Upper lobe of left lung (tissue), 6 donors: Measurements from ENCODE around the gene LCN15. TPM values are rescaled to one million over a fixed set of nuclear protein-coding genes. Genes with fewer than 3 reads are reported as not detected.
"Not testable (repeated sequence)": the region's sequence is repeated elsewhere in the genome, so short reads cannot be mapped to it uniquely, and the experiment has no call there.

Experiments used
- ATAC-seq, 2 donors: fragments of 200-7000 bp; cut with Tn5 transposase; one replicate each; pipeline ENCODE4 v1.9.1; 2022; ENCODE audit warnings: mild to moderate bottlenecking in 2 of 2, moderate library complexity in 2 of 2; ENCODE audit not compliant: low FRiP score in 2 of 2
- DNase-seq, 2 donors: peaks; one replicate each; pipeline ENCODE4 v3.0.0-alpha.2; 2019 to 2020
- H3K27ac ChIP-seq, 4 donors: fragments of 200-600 bp; sonication (generic); one replicate each; pipeline ENCODE4 v1.5.1; 2016 to 2019
- H3K27me3 ChIP-seq, 4 donors: fragments of 200-600 bp; sonication (generic); one replicate each; pipeline ENCODE4 v1.5.1; 2017 to 2019
- H3K36me3 ChIP-seq, 4 donors: fragments of 200-600 bp; sonication (generic); one replicate each; pipeline ENCODE4 v1.5.1; 2016 to 2019
- H3K4me1 ChIP-seq, 4 donors: fragments of 200-600 bp; sonication (generic); one replicate each; pipeline ENCODE4 v1.5.1; 2018 to 2019
- H3K4me3 ChIP-seq, 4 donors: fragments of 200-600 bp; sonication (generic); one replicate each; pipeline ENCODE4 v1.5.1; 2017 to 2019; ENCODE audit warnings: mild to moderate bottlenecking in 2 of 4, moderate library complexity in 1 of 4
- H3K9me3 ChIP-seq, 4 donors: fragments of 200-600 bp; sonication (generic); one replicate each; pipeline ENCODE4 v1.5.1; 2018 to 2019
- CTCF ChIP-seq, 6 experiments: fragments of 450-650 bp in 4 of 6; fragments of 200-600 bp in 2 of 6; sonication (generic) in 2 of 6; IDR thresholded peaks; one replicate each; pipeline ENCODE4 v1.5.1; 2016 to 2019; ENCODE audit warnings: antibody characterized with exemption in 6 of 6
- EP300 ChIP-seq, 4 donors: sonication (generic); formaldehyde crosslinking; IDR thresholded peaks; one replicate each; pipeline ENCODE4 v1.5.1; 2017; ENCODE audit warnings: antibody characterized with exemption in 4 of 4, control low read depth in 2 of 4
- POLR2A ChIP-seq, 4 donors: fragments of 450-650 bp; IDR thresholded peaks; one replicate each; pipeline ENCODE4 v1.5.1; 2016 to 2017; ENCODE audit warnings: antibody characterized with exemption in 4 of 4, mild to moderate bottlenecking in 2 of 4
- POLR2AphosphoS5 ChIP-seq, 2 donors: sonication (generic); formaldehyde crosslinking; IDR thresholded peaks; one replicate each; pipeline ENCODE4 v1.5.1; 2017; ENCODE audit warnings: antibody characterized with exemption in 2 of 2
- WGBS, 2 donors: methylation state at CpG; one replicate each; pipeline ENCODE4 v1.1.5; 2017 to 2018; 5-methylcytosine and 5-hydroxymethylcytosine counted together
- total RNA-seq, 6 donors: library from RNA; depleted of rRNA in 4 of 6; stranded (reverse); fragments of >200 nt in 4 of 6; gene quantifications; one replicate each; pipeline versions ENCODE4 v1.1.0 to v1.2.1, GENCODE V29; 2016 to 2021
- donor health status: DM: no; HTN: no; CAD: no; lungs with moderate emphysema.
- donor health status: DM: no; HTN: yes; CAD: no; lungs with severe emphysema.

Gene LCN15
- total RNA-seq, 6 donors from 2014 or later, result 0.23 TPM; not detected in 5

- H3K27ac ChIP-seq, result no peak overlapping the region
- H3K36me3 ChIP-seq, result no peaks in the 10 kb centered on the region
- DNase-seq, result peak; percentile 38 to 87
- H3K4me1 ChIP-seq, result peaks cover 0 to 11% (median 2%) of the 10 kb centered on the region in 4 donors
- H3K27me3 ChIP-seq, result no peaks in the 10 kb centered on the region
- H3K4me3 ChIP-seq, result no peak overlapping the region
- 20 to 46% methylated on average over 15 to 36 of the region's 37 CpGs for WGBS, 2 donors
- peak in 1 of 2 donors; percentile 34 for ATAC-seq
- H3K9me3 ChIP-seq, result no peaks in the 10 kb centered on the region
- no peak for TF ChIP-seq EP300 (IDR thresholded peaks at IDR 0.05)
- TF ChIP-seq POLR2AphosphoS5 (IDR thresholded peaks at IDR 0.05), result no peak
Observed at GRCh38 chr9:136762915-136763648, 1.2 kb downstream of the LCN15 start.

- H3K27me3 ChIP-seq, result no peaks in the 10 kb centered on the region
- H3K4me1 ChIP-seq, result peaks cover 0 to 12% (median 2%) of the 10 kb centered on the region in 4 donors
- no peak for ATAC-seq
- WGBS, 2 donors, result 82% methylated on average over 9 to 17 of the region's 17 CpGs
- H3K4me3 ChIP-seq, result no peak overlapping the region
- no peak overlapping the region for H3K27ac ChIP-seq
- H3K36me3 ChIP-seq, result no peaks in the 10 kb centered on the region
- TF ChIP-seq POLR2A (IDR thresholded peaks at IDR 0.05) (no peak), CTCF (IDR thresholded peaks at IDR 0.05) (no peak), POLR2AphosphoS5 (IDR thresholded peaks at IDR 0.05) (no peak), EP300 (IDR thresholded peaks at IDR 0.05) (no peak)
- no peaks in the 10 kb centered on the region for H3K9me3 ChIP-seq
- DNase-seq, result peak in 1 of 2 donors; percentile 53
Observed at GRCh38 chr9:136762221-136762691, 2.1 kb downstream of the LCN15 start.

GRCh38 chr9:136761545-136761981 lies 2.8 kb downstream of the LCN15 start:
- Histone ChIP-seq H3K27me3 (no peaks in the 10 kb centered on the region), H3K4me1 (peaks cover 0 to 12% (median 2%) of the 10 kb centered on the region in 4 donors), H3K36me3 (no peaks in the 10 kb centered on the region), H3K4me3 (no peak overlapping the region), H3K9me3 (no peaks in the 10 kb centered on the region), H3K27ac (no peak overlapping the region)
- TF ChIP-seq POLR2A (IDR thresholded peaks at IDR 0.05) (no peak), CTCF (IDR thresholded peaks at IDR 0.05) (no peak), EP300 (IDR thresholded peaks at IDR 0.05) (no peak), POLR2AphosphoS5 (IDR thresholded peaks at IDR 0.05) (no peak)
- WGBS, 2 donors, result 84 to 86% methylated on average over 10 of the region's 13 CpGs
- DNase-seq, result peak in 1 of 2 donors; percentile 62
- no peak for ATAC-seq

- not testable (repeated sequence) for H3K9me3 ChIP-seq, H3K27ac ChIP-seq, H3K36me3 ChIP-seq, H3K4me3 ChIP-seq, H3K27me3 ChIP-seq
- whole genome bisulfite sequencing, 2 donors, result 45 to 54% methylated on average over 15 to 22 of the region's 22 CpGs
- DNase-seq (peak in 1 of 2 donors; percentile 36), ATAC-seq (peak in 1 of 2 donors; percentile 43)
- TF ChIP-seq CTCF (IDR thresholded peaks at IDR 0.05), result peak in 4 of 6 experiments; percentile 14 to 34 (median 29)
- peaks cover 0 to 12% (median 2%) of the 10 kb centered on the region in 4 donors for H3K4me1 ChIP-seq
Observed at GRCh38 chr9:136760834-136761544, 3.3 kb downstream of the LCN15 start.

- peaks cover 0 to 7% (median 0%) of the 10 kb centered on the region in 4 donors for H3K9me3 ChIP-seq
- H3K27ac ChIP-seq, result no peak overlapping the region
- no peaks in the 10 kb centered on the region for H3K36me3 ChIP-seq
- H3K4me3 ChIP-seq, result no peak overlapping the region
- H3K4me1 ChIP-seq, result peaks cover 0 to 12% (median 2%) of the 10 kb centered on the region in 4 donors
- WGBS, 2 donors, result 52 to 74% methylated on average over 17 to 25 of the region's 25 CpGs
- peak in 1 of 2 donors; percentile 78 for DNase-seq
- no peak for ATAC-seq
- TF ChIP-seq CTCF (IDR thresholded peaks at IDR 0.05) (no peak), POLR2A (IDR thresholded peaks at IDR 0.05) (no peak), EP300 (IDR thresholded peaks at IDR 0.05) (no peak)
- H3K27me3 ChIP-seq, result no peaks in the 10 kb centered on the region
Observed at GRCh38 chr9:136760424-136760823, 3.9 kb downstream of the LCN15 start.
